ENCODE data around the gene PCDH18. TPM values are rescaled to one million over a fixed set of nuclear protein-coding genes. Genes with fewer than 3 reads are reported as not detected.

Gene PCDH18
- total and polyA plus RNA-seq, 3 donors from 2014 or later = 12.3 to 23.3 (median 15.3) TPM

GRCh38 chr4:137471461-137471860 lies 60.8 kb downstream of the PCDH18 start:
- intact Hi-C loops (cut with DNase I; ENCODE audit: low total_unique reads) = no loop called here
- no peak overlapping the region for H3K4me3 ChIP-seq
- H3K4me1 ChIP-seq = peaks cover 13% of the 10 kb centered on the region
- no peak overlapping the region for H3K27ac ChIP-seq
- no peaks in the 10 kb centered on the region for H3K9me3 ChIP-seq
- WGBS, 2 donors = 90 to 96% methylated on average over 1 of the region's 1 CpG
- no peaks in the 10 kb centered on the region for H3K27me3 ChIP-seq
- no peak for TF ChIP-seq CTCF (IDR thresholded peaks at IDR 0.05)
- TF ChIP-seq POLR2A (IDR thresholded peaks at IDR 0.05) = no peak
- no peaks in the 10 kb centered on the region for H3K36me3 ChIP-seq (ENCODE audit: low read depth, missing control alignments)
- no peak for DNase-seq

DNA sequence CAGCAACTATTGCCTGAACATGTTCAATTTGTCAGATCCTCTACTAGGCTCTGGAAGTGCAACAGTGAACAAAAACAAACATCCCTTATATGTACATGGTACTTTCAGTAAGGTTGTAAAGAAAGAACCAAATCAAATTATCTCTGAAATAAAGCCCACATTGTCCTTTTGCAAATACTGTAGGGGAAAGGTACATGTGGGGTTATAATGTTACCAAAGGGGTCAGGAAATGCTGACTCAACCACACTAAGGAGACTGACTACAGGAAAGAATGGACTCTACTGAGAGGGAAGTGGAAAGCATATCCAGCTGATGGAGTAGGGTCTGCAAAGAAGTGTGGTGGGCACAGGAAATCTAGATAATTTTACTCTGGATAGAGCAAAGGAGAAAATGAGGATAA lies 61.5 kb downstream of the PCDH18 start:
- no peak overlapping the region for H3K27ac ChIP-seq
- intact Hi-C loops (cut with DNase I; ENCODE audit: low total_unique reads) = no loop called here
- DNase-seq = no peak

More for the DNA sequence above, 61.5 kb downstream of the PCDH18 start:
- H3K4me3 ChIP-seq = no peak overlapping the region
- H3K9me3 ChIP-seq = no peaks in the 10 kb centered on the region
- no peak for TF ChIP-seq POLR2A (IDR thresholded peaks at IDR 0.05)
- no peak for TF ChIP-seq CTCF (IDR thresholded peaks at IDR 0.05)
- H3K36me3 ChIP-seq (ENCODE audit: low read depth, missing control alignments) = no peaks in the 10 kb centered on the region
- peaks cover 13% of the 10 kb centered on the region for H3K4me1 ChIP-seq
- no peaks in the 10 kb centered on the region for H3K27me3 ChIP-seq

All from testis (tissue), 3 donors.